AG20443 (cell line): ENCODE measurements around the gene RPA3.
A peak's percentile ranks its signal among the peaks of the same experiment; 100 is the strongest.

Experiments used
- DNase-seq: peaks from one replicate; pipeline ENCODE4 v3.0.0; 2012; ENCODE audit warnings: low spot score, mixed read lengths

Gene RPA3

DNA sequence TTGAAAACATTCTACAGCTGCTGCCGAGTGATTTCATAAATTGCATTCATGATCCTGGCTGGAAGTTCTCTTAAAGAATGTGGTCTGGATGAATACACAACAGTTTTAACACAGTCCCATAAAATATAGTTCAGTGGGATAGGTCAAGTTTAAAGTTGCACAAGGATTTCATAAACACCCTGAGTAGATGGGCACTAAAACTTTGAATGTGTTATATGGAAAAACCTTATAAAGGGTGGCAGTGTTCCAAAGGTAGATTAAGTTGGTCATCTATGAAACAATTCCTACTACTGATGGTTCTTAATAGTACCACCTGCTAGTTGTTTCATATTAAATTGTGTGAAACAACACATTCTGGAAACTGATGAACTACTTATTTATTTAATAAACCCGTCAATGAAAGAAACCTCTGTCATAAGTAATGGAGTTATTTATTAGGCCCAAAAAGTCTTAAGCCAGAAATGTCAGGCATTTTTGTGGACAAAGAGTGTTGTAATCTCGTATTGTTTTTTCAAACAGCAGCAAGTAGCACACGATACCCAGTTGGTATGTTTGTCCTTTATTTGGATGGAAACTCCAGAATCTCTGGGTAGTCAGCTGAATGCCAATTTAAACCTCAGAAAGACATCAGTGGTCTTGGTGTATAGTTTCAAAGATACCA, 14.3 kb upstream of the RPA3 start:
- DNase-seq: peak; percentile 57

DNA sequence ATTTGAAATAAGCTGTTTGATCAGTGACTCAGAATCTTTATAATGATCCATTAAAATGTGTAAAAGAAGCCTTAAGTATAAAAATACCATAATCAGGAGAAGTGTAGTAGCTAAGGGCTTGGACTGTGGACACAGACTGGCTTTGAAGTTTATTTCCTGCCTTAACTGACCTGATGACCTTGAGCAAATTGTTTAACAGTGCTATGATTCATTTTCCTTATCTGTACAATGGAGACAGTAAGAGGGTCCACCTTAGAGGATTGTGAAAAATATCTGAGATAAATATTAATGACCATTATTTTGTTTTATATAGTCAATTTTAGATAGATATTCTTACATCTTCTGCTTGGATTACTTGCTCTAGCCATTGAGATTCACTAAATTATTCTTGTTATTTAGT, 13.3 kb upstream of the RPA3 start:
- DNase-seq: no peak

DNA sequence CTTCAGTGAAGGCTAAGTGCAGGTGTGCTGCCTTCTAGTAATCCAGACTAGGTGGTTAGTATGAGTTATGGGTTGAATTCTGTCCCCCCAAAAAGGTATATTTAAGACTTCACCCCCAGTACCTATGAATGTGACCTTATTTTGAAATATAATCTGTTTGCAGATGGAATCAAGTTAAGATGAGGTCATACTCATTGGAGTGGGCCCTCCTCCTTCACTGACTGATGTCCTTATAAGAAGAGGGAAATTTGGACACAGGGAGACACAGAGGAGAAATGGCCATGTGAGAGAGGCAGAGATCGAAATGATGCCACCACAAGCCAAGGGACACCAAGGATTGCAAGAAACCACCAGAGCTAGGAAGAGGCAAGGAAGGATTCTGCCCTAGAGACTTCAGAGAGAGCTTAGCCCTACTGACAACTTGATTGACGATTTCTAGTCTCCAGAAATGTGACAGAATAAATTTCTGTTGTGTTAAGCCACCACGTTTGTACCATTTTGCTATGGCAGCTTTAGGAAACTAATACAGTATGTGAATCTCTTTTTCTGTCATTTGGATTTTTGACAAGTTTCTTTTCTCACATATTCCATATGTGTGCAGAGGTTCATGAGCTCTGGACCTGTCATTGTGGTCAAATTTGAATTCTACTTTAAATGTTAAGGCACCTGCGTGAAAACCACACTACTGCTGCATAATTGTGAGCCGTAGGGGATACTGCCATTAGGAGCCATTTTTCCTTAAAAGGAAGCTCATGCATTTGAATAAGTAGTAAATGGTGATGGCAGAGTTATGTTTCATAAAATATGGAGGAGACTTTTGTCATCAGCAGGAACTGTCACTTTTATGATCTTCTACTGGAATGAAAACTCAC, 2.6 kb upstream of the RPA3 start:
- no peak for DNase-seq

DNA sequence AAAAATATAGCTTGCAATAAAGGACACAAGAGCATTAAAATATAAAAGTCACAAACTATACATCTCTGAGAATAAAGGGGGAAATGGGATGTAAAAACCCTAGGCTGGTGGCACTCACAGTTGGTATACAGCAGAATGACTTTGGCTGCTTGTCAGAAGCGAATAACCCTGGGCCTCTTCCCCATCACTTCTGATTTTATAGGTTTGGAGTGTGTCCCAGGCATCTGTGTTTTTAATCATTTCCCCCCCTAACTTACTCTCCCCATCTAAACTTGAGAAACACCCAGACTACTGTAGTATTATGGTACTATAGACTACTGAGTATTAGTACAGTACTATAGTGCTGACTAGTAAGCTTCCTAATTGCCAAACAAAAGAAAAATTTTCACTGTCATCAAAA, 1.8 kb upstream of the RPA3 start:
- DNase-seq: no peak

DNA sequence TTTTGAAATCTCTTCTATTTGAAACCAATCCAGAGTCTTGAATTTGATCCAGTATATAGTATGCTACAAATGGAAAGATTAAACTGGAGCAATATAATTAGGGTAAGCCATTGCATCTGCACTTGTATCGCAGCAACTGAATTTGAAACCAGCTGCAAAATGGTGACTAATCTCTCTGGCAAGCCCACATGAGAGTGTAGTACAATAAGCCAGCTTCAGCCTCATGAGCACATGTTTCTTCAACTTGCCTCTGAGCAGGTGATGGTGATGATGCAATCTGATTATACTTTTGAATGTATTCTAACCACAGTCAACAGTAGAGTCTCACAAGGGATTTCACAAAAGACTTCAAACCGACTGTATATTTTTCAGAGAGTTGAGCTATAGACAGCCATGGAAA, 829 bp upstream of the RPA3 start:
- DNase-seq: peak; percentile 75

DNA sequence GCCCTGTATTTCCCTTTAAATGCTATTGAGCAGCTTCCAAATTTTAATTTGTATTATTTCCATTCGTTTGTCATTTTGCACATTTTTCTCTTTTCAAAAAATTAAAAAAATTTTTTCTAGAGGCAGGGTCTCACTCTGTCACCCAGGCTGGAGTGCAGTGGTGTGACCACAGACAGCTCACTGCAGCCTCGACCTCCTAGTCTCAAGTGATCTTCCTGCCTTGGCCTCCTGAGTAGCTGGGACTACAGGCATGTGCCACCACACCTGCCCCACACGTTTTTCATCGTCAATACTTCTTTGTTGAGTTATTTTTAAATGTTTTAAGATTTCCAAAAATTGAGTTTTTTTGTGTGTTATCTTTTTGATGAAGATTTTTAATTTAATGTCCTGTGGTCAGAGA, 4.7 kb downstream of the RPA3 start:
- no peak for DNase-seq

DNA sequence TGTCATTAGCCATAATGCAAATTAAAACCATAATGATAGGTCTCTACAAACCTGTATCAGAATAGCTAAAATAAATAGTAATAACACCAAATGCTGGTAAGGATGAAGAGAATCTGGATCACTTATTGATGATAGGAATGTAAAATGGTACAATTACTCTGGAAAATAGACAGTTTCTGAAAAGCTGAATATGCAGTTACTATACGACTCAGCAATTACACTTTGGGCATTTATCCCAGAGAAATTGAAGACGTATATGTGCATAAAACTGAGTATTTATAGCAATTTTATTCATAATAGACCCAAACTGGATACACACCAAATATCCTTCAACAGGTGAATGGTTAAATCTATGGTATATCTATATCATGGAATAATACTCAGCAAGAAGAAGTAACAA, 7.9 kb downstream of the RPA3 start:
- no peak for DNase-seq

DNA sequence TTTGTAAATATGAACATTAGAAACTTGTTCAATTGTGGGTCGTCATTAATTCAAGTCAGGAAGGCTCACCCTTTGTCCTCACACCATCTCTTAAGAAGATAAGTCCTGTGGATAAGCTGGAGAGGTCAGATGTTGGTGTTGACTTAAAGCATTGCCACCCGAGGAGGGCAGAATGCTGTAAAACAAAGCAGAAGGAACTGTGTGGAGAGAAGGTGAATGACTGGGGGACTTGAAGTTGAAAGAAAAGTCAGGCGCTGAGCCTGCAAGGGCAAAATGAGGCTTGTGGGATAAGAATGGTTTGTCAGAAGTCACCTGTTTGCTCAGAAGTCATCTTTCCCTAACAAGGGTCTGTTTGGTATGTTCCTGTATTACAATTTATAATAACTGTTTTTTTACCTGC, 9.1 kb downstream of the RPA3 start:
- no peak for DNase-seq

DNA sequence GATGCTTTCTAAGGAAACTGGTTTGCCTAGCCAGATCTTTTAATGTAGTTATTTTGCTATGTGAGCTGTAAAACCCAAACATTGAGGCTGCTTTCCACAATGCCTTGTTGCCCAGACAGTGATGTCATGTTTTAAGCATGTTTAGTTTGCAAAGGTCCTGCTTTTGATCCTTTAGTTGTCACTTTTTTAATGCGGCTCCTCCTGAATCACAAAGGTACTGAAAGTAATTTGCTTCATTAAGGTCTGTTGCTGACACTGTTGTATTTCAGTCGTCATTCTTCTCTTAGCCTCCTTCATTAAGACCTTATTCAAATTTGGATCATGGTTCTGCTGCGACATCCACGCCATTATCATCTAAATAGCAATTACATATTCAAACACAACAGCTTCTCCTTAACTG, 10.6 kb downstream of the RPA3 start:
- no peak for DNase-seq

DNA sequence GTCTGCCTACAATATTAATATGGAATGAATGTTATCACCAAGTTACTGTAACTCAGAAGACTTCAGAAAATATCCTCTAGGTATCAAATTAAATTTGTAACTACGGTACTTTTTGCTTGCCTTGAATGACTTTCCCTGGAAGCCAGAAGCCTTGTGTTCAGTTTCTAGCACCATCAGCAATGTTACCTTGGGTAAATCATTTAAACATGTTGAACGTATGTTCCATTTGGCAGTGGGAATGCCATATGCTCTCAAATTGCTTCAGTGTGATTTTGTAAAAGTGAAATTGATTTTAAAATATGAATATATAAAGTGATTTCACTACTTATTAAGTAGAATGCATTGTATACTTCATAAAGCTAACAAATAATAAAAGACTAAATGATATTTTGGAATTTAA, 11.2 kb downstream of the RPA3 start:
- no peak for DNase-seq

DNA sequence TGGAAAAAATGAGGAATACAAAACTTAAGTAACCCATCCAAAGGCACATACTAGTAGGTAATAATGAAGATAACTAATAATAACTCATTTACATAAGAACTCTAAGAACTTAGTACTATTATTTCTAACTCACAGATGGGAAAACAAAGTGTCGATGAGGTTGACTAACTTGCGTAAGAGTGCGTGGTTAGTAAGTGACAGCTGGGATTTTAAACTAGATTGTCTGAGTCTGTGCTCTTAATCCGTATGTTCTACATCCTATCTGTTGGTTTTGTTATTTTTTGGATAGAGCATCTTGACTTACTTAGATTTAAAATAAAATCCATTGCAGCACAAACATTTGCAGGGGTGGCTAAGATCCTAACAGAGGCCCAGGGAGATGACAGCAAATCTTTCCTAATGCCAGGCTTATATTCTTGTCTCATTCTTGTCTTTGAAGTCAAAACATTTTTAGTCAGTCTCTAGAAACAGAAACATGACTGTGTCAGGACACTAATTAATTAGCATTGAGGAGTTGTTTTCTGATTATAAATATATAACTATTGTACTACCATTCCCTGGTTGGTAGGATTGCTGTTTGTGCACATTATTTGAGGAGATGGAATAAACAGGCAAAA, 11.7 kb downstream of the RPA3 start:
- no peak for DNase-seq

DNA sequence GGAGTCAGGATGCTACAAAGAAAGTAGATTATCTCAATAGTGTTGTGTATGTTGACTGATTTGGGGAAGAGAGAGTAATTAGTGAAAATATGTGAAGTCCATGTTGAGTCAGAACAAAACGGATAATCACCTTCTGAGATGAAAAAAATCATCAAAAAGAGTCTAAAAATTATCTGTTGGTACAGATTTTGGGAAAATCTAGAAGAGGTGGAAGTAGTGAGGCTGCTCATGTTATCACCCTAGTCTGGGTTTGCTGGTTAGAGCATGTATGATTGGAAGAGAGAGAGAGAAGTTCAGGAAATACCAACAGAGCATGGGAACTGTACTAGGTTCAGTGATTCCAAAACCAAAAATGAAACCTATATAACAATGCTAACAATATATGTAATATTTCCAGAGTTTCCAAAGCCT, 12.3 kb downstream of the RPA3 start:
- DNase-seq: no peak

DNA sequence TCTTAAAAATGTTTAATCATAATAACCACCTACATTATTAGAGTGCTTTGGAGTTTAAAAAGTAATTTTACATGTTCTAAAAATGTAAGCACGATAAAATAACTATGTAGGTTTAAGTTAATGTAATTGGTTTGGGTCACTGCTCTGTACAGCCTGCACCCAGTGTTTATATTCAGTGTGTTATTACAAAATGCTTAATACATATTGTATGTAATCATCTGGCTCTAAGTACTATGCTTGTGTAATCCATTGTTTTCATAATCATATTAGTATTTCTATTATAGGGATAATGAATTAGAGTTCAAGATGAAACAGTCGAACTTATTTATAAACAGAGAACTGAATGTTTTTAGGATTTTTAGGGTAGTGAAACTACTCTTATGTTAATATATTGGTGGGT, 13.1 kb downstream of the RPA3 start:
- no peak for DNase-seq

DNA sequence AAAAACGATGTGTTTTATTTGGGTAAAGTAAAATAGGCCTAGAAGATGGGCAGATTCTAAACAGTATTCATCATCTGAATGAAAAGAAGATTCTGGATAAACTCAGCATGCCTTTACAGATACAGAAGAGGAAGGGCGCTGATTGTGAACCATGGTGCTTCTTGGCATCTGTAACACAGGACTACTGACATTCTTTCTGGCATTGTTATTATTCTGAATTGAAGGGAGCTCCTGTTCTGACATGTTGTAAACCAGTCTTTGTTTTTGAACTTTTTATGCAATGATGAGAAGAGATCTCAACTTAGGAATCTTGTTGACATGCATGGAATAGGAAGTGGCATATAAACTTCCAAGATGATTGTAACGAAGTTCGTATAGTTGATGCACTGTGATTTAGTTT, 13.5 kb downstream of the RPA3 start:
- no peak for DNase-seq

DNA sequence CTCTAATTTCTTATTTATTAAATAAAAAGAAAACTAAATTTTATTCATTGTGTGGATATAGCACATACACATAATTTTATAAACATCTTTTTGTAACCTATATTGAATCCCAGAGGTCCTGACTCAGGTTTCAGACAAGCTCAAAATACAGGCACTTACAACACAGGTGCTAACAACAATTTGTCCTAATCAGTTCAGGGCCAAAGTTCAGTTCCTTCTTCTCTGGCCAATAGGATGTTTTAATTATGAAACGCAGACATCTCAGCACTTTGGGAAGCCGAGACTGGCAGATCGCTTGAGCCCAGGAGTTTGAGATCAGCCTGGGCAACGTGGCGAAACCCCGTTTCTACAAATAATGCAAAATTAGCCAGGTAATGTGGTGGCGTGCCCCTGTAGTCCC, 15.0 kb downstream of the RPA3 start:
- no peak for DNase-seq

DNA sequence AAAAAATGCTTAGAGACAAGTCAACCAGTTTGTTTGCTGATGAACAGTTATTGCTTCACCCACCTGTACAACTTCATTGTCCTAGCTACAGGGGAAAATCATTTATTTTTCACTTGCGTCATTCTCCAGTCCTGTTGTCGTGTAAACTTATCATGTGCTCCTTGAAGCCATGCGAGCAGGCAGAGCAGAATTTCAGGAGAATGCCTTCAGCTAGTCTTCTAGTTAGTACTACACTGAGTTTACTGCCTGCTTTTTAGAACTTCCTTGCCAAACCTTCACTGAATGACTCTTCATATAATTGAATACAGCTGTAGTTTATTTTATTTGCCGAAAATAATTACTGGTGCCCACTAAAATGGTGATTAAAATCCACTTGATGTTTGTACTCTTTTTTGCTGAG, 15.6 kb downstream of the RPA3 start:
- peak; percentile 66 for DNase-seq

DNA sequence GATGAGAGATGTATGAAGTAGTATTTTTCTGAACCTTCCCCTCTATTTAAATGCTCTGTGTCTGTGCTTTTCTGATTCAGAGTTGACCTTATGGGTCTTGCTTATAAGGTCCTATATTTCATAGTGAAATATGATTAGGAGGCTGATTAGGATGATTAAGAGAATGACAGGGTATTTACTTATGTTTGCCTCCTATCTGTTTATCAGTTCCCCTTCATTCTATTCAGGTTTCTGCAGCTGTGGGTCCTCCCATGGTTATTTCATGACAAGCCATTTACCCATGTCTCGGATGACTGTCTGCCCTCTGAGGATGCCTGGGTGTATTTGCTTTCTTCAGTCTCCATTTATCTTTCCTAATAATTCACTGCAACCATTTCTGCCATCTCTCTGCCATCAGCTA, 16.9 kb downstream of the RPA3 start:
- DNase-seq: no peak

DNA sequence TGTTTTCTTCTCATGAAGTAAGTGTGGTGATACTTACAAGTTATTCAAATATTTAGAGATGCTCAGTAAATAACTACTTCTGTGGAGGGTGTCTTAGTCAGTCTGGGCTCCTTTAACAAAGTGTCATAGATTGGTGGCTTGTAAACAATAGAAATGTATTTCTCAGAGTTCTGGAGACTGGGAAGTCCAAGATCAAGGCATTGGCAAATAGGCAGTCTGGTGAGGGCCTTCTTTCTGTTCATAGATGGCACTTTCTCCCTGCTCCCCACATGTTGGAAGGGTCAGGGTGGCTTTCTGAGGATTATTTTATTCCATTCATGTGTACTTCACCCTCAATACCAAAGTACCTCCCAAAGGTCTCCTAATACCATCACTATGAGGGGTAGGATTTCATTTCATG, 18.4 kb downstream of the RPA3 start:
- no peak for DNase-seq

DNA sequence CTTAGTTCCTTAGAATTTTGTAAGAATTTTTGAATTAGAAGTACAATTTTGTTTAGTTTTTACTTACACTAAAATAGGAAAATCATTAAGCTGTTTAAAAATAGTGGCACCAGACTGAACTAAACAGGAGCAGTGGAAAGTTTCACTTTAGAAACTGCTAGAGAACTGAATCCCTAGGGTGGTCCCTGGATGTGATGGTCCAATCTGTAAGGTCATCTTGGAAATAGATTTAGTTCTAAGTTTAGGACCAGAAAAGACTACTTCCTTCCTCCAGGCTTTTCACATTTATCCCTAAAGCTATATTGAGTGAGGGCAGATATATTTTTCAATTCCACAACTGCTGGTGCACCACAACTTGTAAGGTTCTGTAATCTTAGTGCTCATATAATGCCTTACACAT, 19.0 kb downstream of the RPA3 start:
- DNase-seq: no peak

DNA sequence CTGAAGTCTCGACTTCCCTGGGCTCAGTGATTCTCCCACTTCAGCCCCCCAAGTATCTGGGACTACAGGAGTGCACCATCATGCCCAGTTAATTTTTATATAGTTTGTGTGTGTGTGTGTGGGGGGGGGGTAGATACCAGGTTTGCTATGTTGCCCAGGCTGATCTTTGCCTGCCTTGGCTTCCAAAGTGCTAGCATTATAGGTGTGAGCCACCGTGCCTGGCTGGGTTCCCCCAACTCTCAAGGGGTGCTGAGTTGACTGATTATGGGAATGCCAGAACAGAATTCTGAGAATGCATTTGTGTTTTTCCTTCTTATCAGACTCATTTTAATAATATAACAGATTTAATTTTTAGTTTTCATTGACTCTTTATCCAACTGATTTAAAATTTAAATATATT, 19.5 kb downstream of the RPA3 start:
- DNase-seq: no peak

DNA sequence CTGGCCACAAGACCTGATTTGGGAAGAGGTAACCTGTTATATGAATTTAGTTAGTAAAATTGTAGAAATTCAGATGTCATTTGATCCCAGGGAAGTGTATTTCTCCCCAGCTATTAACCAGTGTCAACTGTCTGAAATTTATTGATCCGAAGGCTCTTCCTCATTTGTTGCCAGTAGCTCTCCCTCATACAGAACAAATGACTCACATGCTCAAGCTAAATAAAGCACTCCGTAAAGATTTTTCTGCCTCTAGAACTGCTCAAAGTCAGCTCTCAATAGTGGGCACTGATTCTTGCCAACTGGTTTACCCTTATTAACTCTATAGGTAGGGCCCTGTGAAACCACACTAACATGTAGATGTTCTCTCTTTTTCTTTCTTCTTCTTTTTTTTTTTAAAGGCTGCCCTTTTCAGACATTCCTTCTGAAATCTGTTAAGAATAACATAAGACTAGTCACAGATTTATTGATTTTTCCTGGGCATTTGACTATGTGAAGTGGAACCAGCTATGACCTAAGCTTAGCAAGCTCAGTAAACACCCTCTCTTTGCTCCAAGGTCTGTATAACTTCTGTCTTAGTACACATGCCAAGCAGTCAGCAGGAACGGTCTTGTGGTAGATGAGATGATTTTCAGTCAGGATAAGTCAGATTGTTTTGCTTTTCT, 21.8 kb downstream of the RPA3 start:
- DNase-seq: peak; percentile 24

DNA sequence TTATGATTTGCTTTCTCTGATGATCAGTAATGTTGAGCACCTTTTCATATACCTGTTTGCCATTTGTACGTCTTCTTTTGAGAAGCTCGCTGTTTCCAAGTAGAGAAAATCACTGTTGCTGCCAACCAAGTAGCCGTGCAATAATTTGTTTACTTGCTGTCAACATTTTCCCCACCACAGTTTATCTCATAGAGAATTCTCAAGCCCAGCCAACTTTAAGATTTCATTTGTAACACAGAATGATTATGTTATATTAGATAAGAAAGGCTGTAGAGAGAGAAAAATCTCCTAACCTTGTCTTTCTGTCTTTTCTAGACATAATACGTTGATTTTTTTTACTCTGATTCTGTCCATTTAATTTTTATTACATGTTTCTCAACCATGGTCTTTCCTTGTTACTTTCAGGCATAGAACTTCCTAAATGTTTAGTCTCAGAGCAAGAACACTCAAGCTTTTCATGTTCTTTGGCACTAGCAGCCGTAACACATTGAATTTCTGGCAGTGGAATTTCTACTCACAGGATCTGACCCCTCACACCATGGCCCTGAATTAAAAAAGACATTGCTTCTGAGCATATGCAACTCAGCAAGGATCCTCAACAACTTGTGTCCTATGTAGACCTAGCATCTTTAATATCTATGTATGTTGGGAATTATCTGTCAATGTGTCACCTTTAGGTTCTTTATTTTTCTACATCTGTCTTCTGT, 23.1 kb downstream of the RPA3 start:
- DNase-seq: no peak
